GM19193 (cell line): ENCODE data around the gene PGM1.
A peak's percentile ranks its signal among the peaks of the same experiment; 100 is the strongest.

Source experiments
- POLR2A ChIP-seq: IDR thresholded peaks from 4 replicates; pipeline ENCODE4 v1.6.1; 2011; ENCODE audit not compliant: insufficient read depth, insufficient read length; ENCODE audit errors: extremely low read depth

Gene PGM1

DNA sequence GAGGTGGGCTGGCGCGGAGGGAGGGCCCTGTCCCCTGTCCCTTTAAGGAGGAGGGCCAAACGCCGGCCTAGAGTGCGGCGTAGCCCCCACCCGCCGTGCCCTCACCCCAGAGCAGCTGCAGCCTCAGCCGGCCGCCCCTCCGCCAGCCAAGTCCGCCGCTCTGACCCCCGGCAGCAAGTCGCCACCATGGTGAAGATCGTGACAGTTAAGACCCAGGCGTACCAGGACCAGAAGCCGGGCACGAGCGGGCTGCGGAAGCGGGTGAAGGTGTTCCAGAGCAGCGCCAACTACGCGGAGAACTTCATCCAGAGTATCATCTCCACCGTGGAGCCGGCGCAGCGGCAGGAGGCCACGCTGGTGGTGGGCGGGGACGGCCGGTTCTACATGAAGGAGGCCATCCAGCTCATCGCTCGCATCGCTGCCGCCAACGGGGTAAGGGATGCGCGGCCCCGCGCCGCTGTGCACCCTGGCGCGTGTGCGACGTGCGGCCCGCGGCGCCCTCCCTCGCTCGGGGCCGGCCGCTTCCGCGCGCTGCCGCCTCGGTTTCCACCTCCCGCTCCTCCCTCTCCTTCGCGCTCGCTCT is at the start of gene PGM1:
Gene PGM1, plus strand, starts transcription at position 109 of the 583 bp plus-strand sequence. Its CDS starts 78 bp downstream, at position 187.
- TF ChIP-seq POLR2A, result peak; percentile 48

DNA sequence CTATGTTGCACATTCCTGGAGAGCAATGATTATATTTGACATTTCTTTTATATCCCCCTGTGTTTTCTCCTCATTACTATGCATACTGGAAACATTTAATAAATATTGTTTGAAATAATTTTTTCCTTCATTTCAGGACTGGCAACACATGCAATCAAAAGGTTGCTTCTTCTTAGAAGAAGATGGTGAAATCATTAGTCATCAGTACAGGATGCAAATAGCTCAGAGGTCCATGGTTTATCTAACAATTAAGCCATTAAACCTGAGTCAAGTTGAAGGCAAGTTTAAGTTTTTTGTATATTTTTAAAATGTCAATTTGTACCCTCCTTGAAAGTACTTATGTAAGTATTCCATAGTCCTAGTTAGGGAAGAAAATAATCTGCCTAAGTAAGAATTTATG is 47.4 kb upstream of the PGM1 start:
- no peak for TF ChIP-seq POLR2A

DNA sequence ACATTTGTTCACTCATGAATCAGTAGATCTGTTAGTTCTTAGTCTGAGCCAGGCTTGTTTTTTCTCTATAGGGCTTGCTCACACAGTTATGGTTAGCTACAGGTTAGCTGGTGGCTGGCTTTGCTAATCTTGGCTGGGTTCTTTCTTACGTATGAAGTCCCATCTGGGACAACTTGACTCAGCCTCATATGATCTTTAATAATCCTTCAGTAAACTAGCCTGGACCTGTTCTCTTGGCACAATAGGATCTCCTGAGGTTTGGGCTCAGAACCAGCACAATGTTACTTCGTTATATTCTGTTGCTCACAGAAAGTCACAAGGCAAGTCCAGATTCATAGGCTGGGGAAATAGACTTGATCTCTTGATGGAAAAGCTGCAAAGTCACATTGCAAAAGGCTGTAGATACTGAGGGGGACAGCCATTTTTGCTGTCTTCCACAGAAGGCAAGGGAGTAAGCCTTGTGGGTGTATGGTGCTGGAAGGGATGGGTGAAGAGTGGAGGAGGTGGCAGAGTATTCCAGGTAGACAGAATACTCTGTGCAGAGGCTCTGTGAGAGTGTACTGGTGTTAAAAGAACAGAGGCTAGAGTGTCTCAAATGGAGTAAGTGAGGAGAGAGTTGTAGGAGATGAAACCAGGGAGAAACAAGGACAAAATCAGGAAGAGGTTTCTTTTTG is 45.5 kb upstream of the PGM1 start:
- TF ChIP-seq POLR2A, result no peak

DNA sequence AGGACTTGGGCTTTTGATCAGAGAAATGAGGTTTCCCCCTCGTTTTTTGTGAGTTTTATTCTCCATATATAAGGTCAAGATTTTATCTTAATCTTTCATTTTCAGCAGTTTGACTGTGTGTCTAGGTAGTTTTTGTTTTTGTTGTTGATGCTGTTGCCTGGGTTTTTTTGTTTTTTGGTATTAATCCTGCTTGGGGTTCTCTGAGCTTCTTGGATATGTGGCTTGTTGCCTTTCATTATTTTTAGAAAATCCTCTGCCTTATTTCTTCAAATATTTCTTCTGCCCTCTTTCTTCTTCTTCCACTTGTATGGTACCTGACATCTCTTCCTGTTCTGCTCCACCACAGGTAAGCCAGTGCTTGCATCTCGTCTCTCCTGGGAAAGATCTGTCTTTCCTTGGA is 44.9 kb upstream of the PGM1 start:
- no peak for TF ChIP-seq POLR2A

DNA sequence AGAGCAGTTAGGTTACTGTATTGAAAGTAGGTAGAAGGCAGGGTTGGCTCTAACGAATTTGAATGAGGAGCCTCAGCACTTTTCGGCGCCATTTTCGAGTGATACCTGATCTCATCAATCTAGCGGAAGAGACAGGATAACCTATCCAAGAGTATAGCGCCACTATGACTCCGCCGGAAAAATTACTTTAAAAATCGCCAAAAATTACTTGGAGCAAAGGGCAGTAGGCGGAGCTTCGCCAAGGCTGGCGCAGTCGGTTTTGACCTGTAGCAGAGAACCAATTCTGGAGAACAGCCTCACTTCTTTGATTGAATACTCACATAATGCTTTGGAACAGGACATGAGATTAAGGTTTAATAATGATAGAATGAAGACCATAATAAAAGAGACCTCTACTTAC is 44.3 kb upstream of the PGM1 start:
- TF ChIP-seq POLR2A, result no peak

DNA sequence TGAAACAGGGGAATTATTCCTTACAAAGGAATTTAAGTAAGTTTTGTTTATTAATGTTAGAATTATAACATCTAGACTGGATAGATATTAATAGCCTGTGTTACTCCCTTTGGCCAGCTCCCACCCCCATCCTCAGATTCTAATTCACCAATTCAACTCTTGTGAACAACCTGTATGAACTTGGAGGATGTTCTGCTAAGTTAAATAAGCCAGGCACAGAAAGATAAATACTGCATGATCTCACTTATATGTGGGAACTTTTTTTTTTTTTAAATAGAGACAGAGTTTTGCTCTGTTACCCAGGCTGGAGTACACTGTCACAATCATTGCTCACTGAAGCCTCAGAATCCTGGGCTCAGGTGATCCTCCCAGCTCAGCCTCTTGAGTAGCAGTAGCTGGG is 37.7 kb upstream of the PGM1 start:
- TF ChIP-seq POLR2A, result no peak

DNA sequence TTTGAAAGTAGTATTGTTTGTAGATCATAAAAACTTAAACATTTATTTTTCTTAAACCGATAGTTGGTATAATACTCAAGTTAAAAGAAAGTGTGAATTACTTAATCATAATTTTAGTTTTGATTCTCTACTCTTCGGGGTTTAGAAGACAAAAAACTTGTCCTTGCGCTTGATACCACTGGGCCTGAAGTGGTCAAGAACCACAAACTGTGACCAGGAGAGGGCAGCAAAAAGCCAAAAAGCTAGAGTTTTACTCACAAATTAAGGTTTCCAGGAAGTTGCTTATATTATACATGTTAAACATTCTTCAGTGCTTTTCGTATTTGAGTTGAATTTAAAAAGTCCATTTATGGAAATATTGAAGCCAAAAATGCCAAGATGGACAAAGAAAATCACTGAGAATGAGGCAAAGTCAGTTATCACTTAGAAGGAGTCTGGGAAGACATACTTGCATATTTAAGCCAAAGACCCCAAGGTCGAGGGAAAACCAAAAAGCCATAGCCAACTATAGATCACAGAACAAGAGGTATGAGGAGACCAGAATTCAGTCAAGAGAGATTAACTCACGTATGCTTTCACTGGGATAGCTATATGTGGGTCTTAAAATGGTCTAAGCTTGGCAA is 35.7 kb upstream of the PGM1 start:
- TF ChIP-seq POLR2A, result no peak

DNA sequence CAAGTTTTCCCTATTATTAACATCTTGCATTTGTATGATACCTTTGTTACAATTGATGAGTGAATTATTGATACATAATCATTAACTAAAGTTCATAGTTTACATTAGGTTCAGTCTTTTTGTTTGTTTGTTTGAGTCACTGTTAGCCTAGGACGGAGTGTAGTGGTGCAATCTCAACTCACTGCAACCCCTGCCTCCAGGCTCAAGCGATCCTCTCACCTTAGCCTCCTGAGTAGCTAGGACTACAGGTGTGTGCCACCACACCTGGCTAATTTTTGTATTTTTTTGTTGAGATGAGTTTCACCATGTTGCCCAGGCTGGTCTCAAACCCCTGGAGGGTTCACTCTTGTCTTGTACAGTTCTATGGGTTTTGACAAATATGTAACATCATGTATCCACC is 33.9 kb upstream of the PGM1 start:
- no peak for TF ChIP-seq POLR2A

DNA sequence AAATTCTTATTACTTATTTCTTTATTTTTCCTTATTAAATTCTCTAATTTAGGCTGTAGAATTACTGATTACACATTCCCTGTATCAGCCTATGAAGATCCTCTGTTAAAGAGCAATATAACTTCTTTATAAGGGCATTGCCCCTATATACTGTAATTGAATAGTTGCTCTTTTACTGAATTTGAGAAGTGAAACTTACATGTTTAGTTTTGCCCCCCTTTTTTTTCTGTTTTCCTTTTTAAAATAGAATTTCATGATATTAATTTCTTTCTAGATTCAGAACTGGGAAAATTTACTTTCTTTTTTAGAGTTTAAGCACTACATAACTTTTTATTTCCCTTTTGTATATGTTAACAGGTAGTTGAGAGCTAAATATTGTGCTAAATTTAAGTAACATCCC is 29.5 kb upstream of the PGM1 start:
- no peak for TF ChIP-seq POLR2A

DNA sequence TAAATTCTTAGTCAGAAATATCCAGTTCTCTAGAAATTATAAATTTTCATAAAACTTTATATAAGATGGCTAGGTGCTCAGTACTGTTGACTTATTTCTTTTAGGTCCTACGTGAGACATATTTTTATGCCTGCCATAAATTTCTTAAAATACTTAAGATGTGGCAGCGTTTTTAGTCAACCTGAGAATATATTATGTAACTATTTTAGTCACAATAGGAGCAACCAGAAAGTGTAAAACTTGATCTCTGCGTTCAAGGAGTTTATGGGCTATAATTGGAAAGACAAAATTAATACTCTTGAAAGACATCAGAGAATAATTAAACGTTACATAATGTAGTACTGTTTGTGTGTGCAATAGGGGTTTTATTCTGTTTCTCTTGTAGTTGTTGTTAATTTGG is 24.1 kb upstream of the PGM1 start:
- no peak for TF ChIP-seq POLR2A

DNA sequence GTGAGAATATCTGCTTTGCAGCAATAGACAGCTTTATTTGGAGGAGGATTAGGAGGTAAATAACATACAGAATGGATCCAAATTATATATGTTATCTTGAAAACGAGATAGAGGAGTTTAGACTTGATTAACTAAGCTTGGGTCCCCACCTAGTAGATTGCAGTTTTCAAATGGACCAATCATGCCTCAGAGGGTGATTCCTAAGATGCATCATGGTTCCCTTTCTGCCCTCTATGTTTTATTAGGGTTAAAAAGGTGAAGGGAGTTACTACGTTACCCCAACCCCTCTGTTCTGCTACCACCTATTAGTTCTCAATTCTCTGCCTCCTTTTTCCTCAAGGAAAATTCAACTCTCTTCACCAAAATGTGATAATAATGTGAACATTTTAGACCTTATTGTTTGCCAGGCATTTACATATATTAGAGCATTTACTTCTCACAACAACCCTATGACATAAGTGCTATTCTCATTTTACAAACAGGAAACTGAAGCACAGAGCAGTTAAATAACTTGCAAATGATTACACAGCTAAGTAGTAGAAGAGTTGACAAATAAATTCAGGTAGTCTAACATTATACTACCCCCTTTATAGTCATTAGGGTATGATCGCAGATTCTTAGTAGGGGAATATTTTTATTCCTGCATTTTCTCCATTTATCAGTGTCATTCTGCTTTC is 23.4 kb upstream of the PGM1 start:
- TF ChIP-seq POLR2A, result no peak

DNA sequence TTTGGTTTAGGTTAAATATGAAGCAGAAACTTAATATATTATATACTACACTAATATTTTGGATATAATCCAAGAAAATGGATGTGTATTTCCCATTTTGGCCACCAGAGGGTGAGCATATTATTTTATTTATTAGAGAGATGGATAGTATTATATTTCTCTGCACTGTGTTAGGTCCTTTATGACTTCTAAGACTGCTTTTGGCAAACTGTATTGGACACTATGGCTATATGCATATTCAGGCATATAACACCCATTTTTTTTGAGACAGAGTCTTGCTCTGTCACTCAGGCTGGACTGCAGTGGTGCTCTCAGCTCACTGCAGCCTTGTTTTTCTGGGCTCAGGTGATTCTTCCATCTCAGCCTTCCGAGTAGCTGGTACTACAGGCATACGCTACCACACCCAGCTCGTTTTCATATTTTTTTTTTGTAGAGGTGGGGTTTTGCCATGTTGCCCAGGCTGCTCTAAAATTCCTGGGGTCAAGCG is 17.8 kb upstream of the PGM1 start:
- TF ChIP-seq POLR2A, result no peak

DNA sequence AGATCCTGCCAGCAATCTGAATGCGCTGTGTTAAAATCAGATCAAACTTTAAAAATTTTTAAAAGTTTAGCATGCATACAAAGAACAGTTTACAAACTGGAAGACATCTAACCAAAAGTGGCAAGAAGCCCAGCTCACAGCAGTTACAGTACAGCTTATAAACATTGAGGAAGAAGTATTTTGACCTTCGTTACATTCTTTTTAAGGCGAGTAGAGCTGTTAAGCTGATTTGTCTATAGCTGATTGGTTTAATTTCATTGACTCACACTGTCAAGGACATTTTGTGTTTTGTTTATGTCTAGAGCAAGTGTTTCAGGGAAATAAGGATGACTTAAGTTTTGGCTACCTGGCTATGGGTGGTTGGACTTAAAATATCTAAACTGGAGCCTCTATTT is 3.0 kb upstream of the PGM1 start:
- TF ChIP-seq POLR2A, result no peak

DNA sequence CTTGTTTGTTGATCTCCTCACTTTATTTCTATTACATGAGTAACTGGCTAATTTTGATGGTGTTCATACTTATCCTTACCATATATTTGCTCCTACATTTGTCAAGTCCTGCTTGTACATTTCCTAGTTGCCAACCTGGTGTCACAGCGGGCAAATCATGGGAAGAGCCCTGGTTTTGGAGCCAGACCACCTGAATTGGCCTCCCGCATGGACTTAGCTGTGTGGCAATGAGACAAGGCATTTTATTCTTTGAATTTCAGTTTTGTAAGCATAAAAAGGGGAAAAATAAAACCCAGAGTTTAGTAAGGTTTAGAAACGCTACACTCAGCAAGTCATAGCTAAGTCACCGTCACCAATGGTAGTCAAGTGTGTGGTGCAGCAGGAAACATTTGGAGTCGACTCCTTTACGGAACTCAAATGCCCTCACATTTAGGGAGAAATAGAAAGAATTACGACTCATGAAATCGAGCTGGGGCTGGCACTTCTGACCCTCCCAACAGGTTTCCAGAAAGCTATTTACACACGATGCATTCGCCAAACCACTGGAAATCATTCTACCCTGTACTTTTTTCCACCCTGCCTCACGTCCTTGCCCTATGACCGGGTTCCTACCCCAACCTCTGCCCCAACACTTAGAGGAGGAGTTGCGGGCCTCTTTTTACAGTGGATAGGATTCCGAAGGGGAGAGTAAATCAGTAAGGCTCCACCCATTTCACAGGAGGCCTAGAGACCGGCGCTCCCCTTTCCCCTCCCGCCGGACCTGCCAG is 492 bp upstream of the PGM1 start:
- no peak for TF ChIP-seq POLR2A
